IMR-90 (cell line): Measurements from ENCODE around the gene ATP1A4. TPM values are rescaled to one million over a fixed set of nuclear protein-coding genes. Genes with fewer than 3 reads are reported as not detected.

Experiments used
- ATAC-seq: fragments of 200-7000 bp; cut with Tn5 transposase; 2 replicates; pipeline ENCODE4 v1.9.1; 2020; ENCODE audit warnings: low read depth, mild to moderate bottlenecking, moderate library complexity
- BruUV-seq: library from RNA; stranded (reverse); fragments of 400-500 nt; replicated peaks from 2 replicates; lab custom pipeline; 2021; lab: Mats Ljungman, UMichigan
- CTCF ChIA-PET: fragments of 300-600 bp; formaldehyde crosslinking; extraction: SDS; loops from one replicate; lab custom pipeline; 2021; ENCODE audit warnings: antibody characterized with exemption; lab: Yijun Ruan, JAX
- POLR2A ChIA-PET: fragments of 300-600 bp; sonication (Branson Sonifier 250); formaldehyde crosslinking; loops from one replicate; lab custom pipeline; 2022; ENCODE audit warnings: antibody characterized with exemption; ENCODE audit not compliant: unreplicated experiment; lab: Charles Lee
- DNase-seq: peaks from one replicate; pipeline ENCODE4 v3.0.0; 2013
- H2AFZ ChIP-seq: replicated peaks from 2 replicates; pipeline ENCODE3; 2013; ENCODE audit warnings: low read length, mild to moderate bottlenecking; ENCODE audit not compliant: poor library complexity
- H2AK5ac ChIP-seq: 2 replicates; pipeline ENCODE4 v1.6.1; 2013; ENCODE audit warnings: low read depth, low read length, inconsistent platforms
- H2AK9ac ChIP-seq: replicated peaks from 2 replicates; pipeline ENCODE3; 2013; ENCODE audit warnings: mild to moderate bottlenecking, low read depth, low read length, moderate library complexity; ENCODE audit not compliant: poor library complexity
- H2BK120ac ChIP-seq: 2 replicates; pipeline ENCODE4 v1.6.1; 2013; ENCODE audit warnings: low read depth, low read length, inconsistent platforms
- H2BK15ac ChIP-seq: 3 replicates; pipeline ENCODE4 v1.6.1; 2013; ENCODE audit warnings: low read depth, low read length, inconsistent platforms
- H2BK20ac ChIP-seq: 2 replicates; pipeline ENCODE4 v1.6.1; 2013; ENCODE audit warnings: low read depth, mild to moderate bottlenecking, inconsistent platforms, low read length, moderate library complexity
- H2BK5ac ChIP-seq: 2 replicates; pipeline ENCODE4 v1.6.1; 2013; ENCODE audit warnings: mild to moderate bottlenecking, low read depth, low read length, inconsistent platforms; ENCODE audit not compliant: poor library complexity, severe bottlenecking
- H3K14ac ChIP-seq: replicated peaks from 2 replicates; pipeline ENCODE4 v1.6.1; 2013; ENCODE audit warnings: low read depth, low read length, inconsistent platforms
- H3K18ac ChIP-seq: 2 replicates; pipeline ENCODE4 v1.6.1; 2013; ENCODE audit warnings: low read depth, low read length, control low read depth
- H3K23ac ChIP-seq: 2 replicates; pipeline ENCODE4 v1.6.1; 2013; ENCODE audit warnings: low read depth, low read length, inconsistent platforms
- H3K27ac ChIP-seq: 2 replicates; pipeline ENCODE4 v1.5.1; 2013; ENCODE audit warnings: mild to moderate bottlenecking, control low read depth, low read length; ENCODE audit not compliant: insufficient read depth
- H3K27me3 ChIP-seq: 2 replicates; pipeline ENCODE4 v1.6.1; 2013; ENCODE audit warnings: low read length; ENCODE audit not compliant: control insufficient read depth, insufficient read depth
- H3K36me3 ChIP-seq: 2 replicates; pipeline ENCODE4 v1.6.1; 2013; ENCODE audit warnings: low read length, mixed read lengths; ENCODE audit not compliant: control insufficient read depth, insufficient read depth
- H3K4ac ChIP-seq: 2 replicates; pipeline ENCODE4 v1.6.1; 2013; ENCODE audit warnings: low read depth, low read length, inconsistent platforms
- H3K4me1 ChIP-seq: 2 replicates; pipeline ENCODE4 v1.6.1; 2013; ENCODE audit warnings: low read length, mixed read lengths; ENCODE audit not compliant: control insufficient read depth, insufficient read depth
- H3K4me2 ChIP-seq: 2 replicates; pipeline ENCODE4 v1.6.1; 2013; ENCODE audit warnings: low read depth, mild to moderate bottlenecking, control low read depth, low read length, moderate library complexity
- H3K4me3 ChIP-seq: 2 replicates; pipeline ENCODE4 v1.5.1; 2013; ENCODE audit warnings: low read depth, mild to moderate bottlenecking, control low read depth, low read length, moderate library complexity; ENCODE audit not compliant: insufficient read depth
- H3K56ac ChIP-seq: 2 replicates; pipeline ENCODE4 v1.6.1; 2013; ENCODE audit warnings: low read length, inconsistent platforms; ENCODE audit not compliant: insufficient read depth; ENCODE audit errors: extremely low read depth
- H3K79me1 ChIP-seq, 2 experiments: 2 replicates each; pipeline ENCODE4 v1.6.1; 2013; ENCODE audit warnings: low read length in 2 of 2, inconsistent platforms in 1 of 2, low read depth in 1 of 2
- H3K9ac ChIP-seq: 2 replicates; pipeline ENCODE4 v1.6.1; 2013; ENCODE audit warnings: low read depth, low read length, control low read depth
- H3K9me1 ChIP-seq: 2 replicates; pipeline ENCODE4 v1.6.1; 2013; ENCODE audit warnings: low read length, inconsistent platforms; ENCODE audit not compliant: insufficient read depth
- H3K9me3 ChIP-seq: 2 replicates; pipeline ENCODE4 v1.6.1; 2013; ENCODE audit warnings: low read length; ENCODE audit not compliant: control insufficient read depth, insufficient read depth
- H4K20me1 ChIP-seq: 2 replicates; pipeline ENCODE4 v1.6.1; 2013; ENCODE audit warnings: low read length, inconsistent platforms; ENCODE audit not compliant: insufficient read depth
- H4K5ac ChIP-seq: 2 replicates; pipeline ENCODE4 v1.6.1; 2013; ENCODE audit warnings: mild to moderate bottlenecking, low read depth, low read length, control low read depth
- H4K8ac ChIP-seq, 2 experiments: 2 replicates each; pipeline ENCODE4 v1.6.1; 2013; ENCODE audit warnings: low read depth in 2 of 2, low read length in 2 of 2, control low read depth in 1 of 2, inconsistent platforms in 1 of 2
- H4K91ac ChIP-seq: 2 replicates; pipeline ENCODE4 v1.6.1; 2013; ENCODE audit warnings: low read depth, low read length, inconsistent platforms; ENCODE audit not compliant: insufficient read depth
- BHLHE40 ChIP-seq: fragments of 150-350 bp; IDR thresholded peaks from 2 replicates; pipeline ENCODE4 v1.6.1; 2016; ENCODE audit warnings: mild to moderate bottlenecking, low read depth, low read length
- CEBPB ChIP-seq: IDR thresholded peaks from 2 replicates; pipeline ENCODE4 v1.6.1; 2012; ENCODE audit warnings: low read depth, low read length, improper control_type of control experiment
- MAFK ChIP-seq: IDR thresholded peaks from 2 replicates; pipeline ENCODE4 v1.6.1; 2012; ENCODE audit warnings: low read depth, low read length, improper control_type of control experiment
- MXI1 ChIP-seq: IDR thresholded peaks from 2 replicates; pipeline ENCODE4 v1.6.1; 2012; ENCODE audit warnings: low read depth, mild to moderate bottlenecking, low read length, moderate library complexity, borderline replicate concordance
- NFE2L2 ChIP-seq: fragments of 150-350 bp; IDR thresholded peaks from 2 replicates; pipeline ENCODE4 v1.6.1; 2016; ENCODE audit warnings: low read depth, mild to moderate bottlenecking, low read length
- RAD21 ChIP-seq: IDR thresholded peaks from 2 replicates; pipeline ENCODE4 v1.6.1; 2012; ENCODE audit warnings: low read length, improper control_type of control experiment
- dilution Hi-C: fragments of 300-500 bp; cut with HindIII; formaldehyde crosslinking; loops from one replicate; pipeline ENCODE4 v1.14.3; 2018; ENCODE audit warnings: low sequenced_read_pairs; ENCODE audit not compliant: unreplicated experiment
- in situ Hi-C: fragments of 300-500 bp; cut with MboI; formaldehyde crosslinking; loops from 3 replicates; pipeline ENCODE4 v1.14.3; 2019; ENCODE audit warnings: low sequenced_read_pairs, inconsistent platforms, mixed read lengths
- intact Hi-C: fragments of 100-400 bp; cut with micrococcal nuclease; formaldehyde crosslinking; loops from 2 replicates; pipeline ENCODE4 v1.10.0; 2022
- polyA plus RNA-seq, 3 experiments: library from polyadenylated mRNA; depleted of rRNA; stranded (reverse); fragments of >200 nt; gene quantifications; 2 replicates each; pipeline ENCODE4 v1.2.3, GENCODE V29; 2012; ENCODE audit warnings: low replicate concordance in 1 of 3
- total RNA-seq: library from RNA; depleted of rRNA; stranded (reverse); fragments of >200 nt; gene quantifications from 2 replicates; pipeline ENCODE4 v1.2.3, GENCODE V29; 2012; rRNA removed
- TF ChIP-seq, protein P1 (sequence below): fragments of 150-350 bp; IDR thresholded peaks from 2 replicates; pipeline ENCODE4 v1.6.1; 2017; ENCODE audit warnings: mild to moderate bottlenecking, antibody characterized with exemption, low read length, low read depth
- TF ChIP-seq, protein P2 (sequence below): fragments of 150-350 bp; IDR thresholded peaks from 2 replicates; pipeline ENCODE4 v1.6.1; 2016; ENCODE audit warnings: low read depth, mild to moderate bottlenecking, low read length, moderate library complexity, borderline replicate concordance

The ATP1A4 gene
- total and polyA plus RNA-seq, 2 of the 4 experiments (the other 2 are of a cell fraction) = not detected

DNA sequence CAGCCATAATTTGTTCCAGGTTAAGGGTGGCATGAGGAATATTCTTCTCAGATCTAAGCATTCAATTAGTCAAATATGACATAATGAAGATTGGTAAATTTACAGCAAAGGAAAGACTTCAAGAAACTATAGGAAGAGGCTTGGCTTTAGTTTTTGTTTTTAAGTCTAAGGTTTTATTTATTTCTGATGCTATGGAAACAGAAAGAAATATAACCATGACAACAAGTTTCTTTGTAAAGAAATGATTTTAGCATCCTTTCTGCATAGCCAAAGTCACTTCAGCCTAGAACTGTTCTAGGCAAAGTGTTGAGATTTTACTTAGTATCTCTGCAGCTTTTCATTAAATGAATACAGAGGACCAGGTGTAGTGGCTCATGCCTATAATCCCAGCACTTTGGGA, 81.5 kb downstream of the ATP1A4 start:
- Histone ChIP-seq H3K9me1 (no peaks in the 10 kb centered on the region), H3K14ac (no peak overlapping the region), H3K4me3 (no peak overlapping the region), H3K9me3 (no peaks in the 10 kb centered on the region), H3K79me1 (peaks cover 0 to 5% of the 10 kb centered on the region in 2 experiments; a peak in 1 of 4 replicates), H2BK120ac (no peak overlapping the region), H4K91ac (no peak overlapping the region), H4K5ac (no peak overlapping the region), H4K20me1 (no peaks in the 10 kb centered on the region; the same call in 1 of the 2 replicates), H2AFZ (no peak overlapping the region), H4K8ac (no peak overlapping the region), H3K56ac (no peak overlapping the region), H3K36me3 (peaks cover 41% of the 10 kb centered on the region), H2AK5ac (no peak overlapping the region), H3K4ac (no peak overlapping the region), H3K4me1 (no peaks in the 10 kb centered on the region), H3K4me2 (no peak overlapping the region), H2BK15ac (no peak overlapping the region), H3K9ac (no peak overlapping the region), H3K18ac (no peak overlapping the region), H3K27ac (no peak overlapping the region), H2AK9ac (no peak overlapping the region), H3K23ac (no peak overlapping the region), H3K27me3 (no peaks in the 10 kb centered on the region), H2BK20ac (no peak overlapping the region), H2BK5ac (no peak overlapping the region)
- DNase-seq (no peak), ATAC-seq (no peak)
- no TSS peak for BruUV-seq
- intact Hi-C loops (no loop called here), dilution Hi-C loops (no loop called here), in situ Hi-C loops (no loop called here)
- TF ChIP-seq, protein P1, sequence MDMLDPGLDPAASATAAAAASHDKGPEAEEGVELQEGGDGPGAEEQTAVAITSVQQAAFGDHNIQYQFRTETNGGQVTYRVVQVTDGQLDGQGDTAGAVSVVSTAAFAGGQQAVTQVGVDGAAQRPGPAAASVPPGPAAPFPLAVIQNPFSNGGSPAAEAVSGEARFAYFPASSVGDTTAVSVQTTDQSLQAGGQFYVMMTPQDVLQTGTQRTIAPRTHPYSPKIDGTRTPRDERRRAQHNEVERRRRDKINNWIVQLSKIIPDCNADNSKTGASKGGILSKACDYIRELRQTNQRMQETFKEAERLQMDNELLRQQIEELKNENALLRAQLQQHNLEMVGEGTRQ = no peak
- TF ChIP-seq MXI1 (no peak), MAFK (no peak), RAD21 (no peak), NFE2L2 (no peak), CEBPB (no peak), BHLHE40 (no peak)
- TF ChIP-seq, protein P2, sequence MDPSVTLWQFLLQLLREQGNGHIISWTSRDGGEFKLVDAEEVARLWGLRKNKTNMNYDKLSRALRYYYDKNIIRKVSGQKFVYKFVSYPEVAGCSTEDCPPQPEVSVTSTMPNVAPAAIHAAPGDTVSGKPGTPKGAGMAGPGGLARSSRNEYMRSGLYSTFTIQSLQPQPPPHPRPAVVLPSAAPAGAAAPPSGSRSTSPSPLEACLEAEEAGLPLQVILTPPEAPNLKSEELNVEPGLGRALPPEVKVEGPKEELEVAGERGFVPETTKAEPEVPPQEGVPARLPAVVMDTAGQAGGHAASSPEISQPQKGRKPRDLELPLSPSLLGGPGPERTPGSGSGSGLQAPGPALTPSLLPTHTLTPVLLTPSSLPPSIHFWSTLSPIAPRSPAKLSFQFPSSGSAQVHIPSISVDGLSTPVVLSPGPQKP = no peak
- ChIA-PET CTCF (interaction anchor here (1.4 to 3.3 kb wide), 3 partner anchors 14 to 40 kb away, joined by 4 to 18 read pairs (median 12); no protein-coding TSS in a partner anchor), POLR2A (no interaction called here)

Other genes with a start within 250 kb of the ATP1A4 start
- 365 and 440 TPM in 2 replicates for gene TAGLN2, start 226.1 kb upstream of the ATP1A4 start, total RNA-seq
- gene TAGLN2, start 226.1 kb upstream of the ATP1A4 start, polyA plus RNA-seq (2012; rRNA removed) = 634 and 646 TPM in 2 replicates
- not detected in 2 replicates for gene IGSF9, start 206.0 kb upstream of the ATP1A4 start, total RNA-seq
- gene IGSF9, start 206.0 kb upstream of the ATP1A4 start, polyA plus RNA-seq (2012; rRNA removed) = 0.05 and 0.07 TPM in 2 replicates
- 0.18 and 0.28 TPM in 2 replicates for gene SLAMF9, start 197.4 kb upstream of the ATP1A4 start, total RNA-seq
- 0.27 and 0.67 TPM in 2 replicates for gene SLAMF9, start 197.4 kb upstream of the ATP1A4 start, polyA plus RNA-seq (2012; rRNA removed)
- 2.9 and 4.4 TPM in 2 replicates for gene PIGM, start 119.6 kb upstream of the ATP1A4 start, total RNA-seq
- 2.8 and 2.9 TPM in 2 replicates for gene PIGM, start 119.6 kb upstream of the ATP1A4 start, polyA plus RNA-seq (2012; rRNA removed)
- not detected in 2 replicates for gene KCNJ10, start 81.4 kb upstream of the ATP1A4 start, total RNA-seq
- gene KCNJ10, start 81.4 kb upstream of the ATP1A4 start, polyA plus RNA-seq (2012; rRNA removed) = not detected in 2 replicates
- not detected in 2 replicates for gene KCNJ9, start 70.1 kb upstream of the ATP1A4 start, total RNA-seq
- gene KCNJ9, start 70.1 kb upstream of the ATP1A4 start, polyA plus RNA-seq (2012; rRNA removed) = not detected in 2 replicates
- gene IGSF8, start 53.0 kb upstream of the ATP1A4 start, total RNA-seq = 7.5 and 8.8 TPM in 2 replicates
- gene IGSF8, start 53.0 kb upstream of the ATP1A4 start, polyA plus RNA-seq (2012; rRNA removed) = 25.2 and 26.3 TPM in 2 replicates
- under 0.01 and 0.28 TPM in 2 replicates for gene ATP1A2, start 35.8 kb upstream of the ATP1A4 start, total RNA-seq
- 0.14 and 0.15 TPM in 2 replicates for gene ATP1A2, start 35.8 kb upstream of the ATP1A4 start, polyA plus RNA-seq (2012; rRNA removed)
- gene CASQ1, start 39.0 kb downstream of the ATP1A4 start, total RNA-seq = 0.18 TPM in 1 of 2 replicates, not detected in the other
- gene CASQ1, start 39.0 kb downstream of the ATP1A4 start, polyA plus RNA-seq (2012; rRNA removed) = 0.10 and 0.21 TPM in 2 replicates
- gene PEA15, start 53.8 kb downstream of the ATP1A4 start, total RNA-seq = 265 and 296 TPM in 2 replicates
- 710 and 754 TPM in 2 replicates for gene PEA15, start 53.8 kb downstream of the ATP1A4 start, polyA plus RNA-seq (2012; rRNA removed)
- 83.3 TPM in 2 replicates for gene DCAF8, start 110.9 kb downstream of the ATP1A4 start, total RNA-seq
- gene DCAF8, start 110.9 kb downstream of the ATP1A4 start, polyA plus RNA-seq (2012; rRNA removed) = 74.9 and 83.8 TPM in 2 replicates
- 43.3 and 67.7 TPM in 2 replicates for gene PEX19, start 133.5 kb downstream of the ATP1A4 start, total RNA-seq
- 37.7 and 44.5 TPM in 2 replicates for gene PEX19, start 133.5 kb downstream of the ATP1A4 start, polyA plus RNA-seq (2012; rRNA removed)
- gene COPA, start 191.6 kb downstream of the ATP1A4 start, total RNA-seq = 377 and 436 TPM in 2 replicates
- gene COPA, start 191.6 kb downstream of the ATP1A4 start, polyA plus RNA-seq (2012; rRNA removed) = 201 and 204 TPM in 2 replicates
- gene NCSTN, start 191.8 kb downstream of the ATP1A4 start, total RNA-seq = 46.7 and 60.2 TPM in 2 replicates
- 182 and 194 TPM in 2 replicates for gene NCSTN, start 191.8 kb downstream of the ATP1A4 start, polyA plus RNA-seq (2012; rRNA removed)
- not detected in 2 replicates for gene NHLH1, start 215.5 kb downstream of the ATP1A4 start, total RNA-seq
- 0.14 and 0.26 TPM in 2 replicates for gene NHLH1, start 215.5 kb downstream of the ATP1A4 start, polyA plus RNA-seq (2012; rRNA removed)
- 0.28 and 0.36 TPM in 2 replicates for gene VANGL2, start 249.0 kb downstream of the ATP1A4 start, total RNA-seq
- gene VANGL2, start 249.0 kb downstream of the ATP1A4 start, polyA plus RNA-seq (2012; rRNA removed) = 3.2 and 3.6 TPM in 2 replicates